K562 (cell line): ENCODE data around the gene CDT1. TPM values are rescaled to one million over a fixed set of nuclear protein-coding genes. Genes with fewer than 3 reads are reported as not detected.

Source experiments
- CTCF ChIP-seq, 3 experiments: IDR thresholded peaks in 2 of 3; conservative IDR thresholded peaks in 1 of 3; 2 replicates each; pipeline ENCODE4 v1.5.1; 2011 to 2012; ENCODE audit warnings: low read length in 3 of 3, mild to moderate bottlenecking in 3 of 3, control low read depth in 2 of 3, improper control_type of control experiment in 1 of 3, inconsistent platforms in 1 of 3, low read depth in 1 of 3, mixed read lengths in 1 of 3, moderate library complexity in 1 of 3; ENCODE audit not compliant: insufficient read depth in 2 of 3
- ELF2 ChIP-seq: fragments of 250-450 bp; sonication (Bioruptor Pico); IDR thresholded peaks from 2 replicates; pipeline ENCODE4 v1.5.0; 2021; ENCODE audit warnings: mild to moderate bottlenecking
- MXI1 ChIP-seq: IDR thresholded peaks from 2 replicates; pipeline ENCODE4 v1.6.1; 2011; ENCODE audit warnings: low read depth, mild to moderate bottlenecking, improper control_type of control experiment, low read length
- NRF1 ChIP-seq, 2 experiments: fragments of 450-650 bp; IDR thresholded peaks in 1 of 2; conservative IDR thresholded peaks in 1 of 2; 2 replicates each; pipeline ENCODE4 v1.6.1; 2014; ENCODE audit warnings: mild to moderate bottlenecking in 2 of 2
- POLR2AphosphoS5 ChIP-seq: IDR thresholded peaks from 2 replicates; pipeline ENCODE4 v1.6.1; 2011; ENCODE audit warnings: mild to moderate bottlenecking, low read depth, low read length, moderate library complexity; ENCODE audit not compliant: control insufficient read depth, insufficient read depth
- POLR2G ChIP-seq: fragments of 200-400 bp; formaldehyde crosslinking; IDR thresholded peaks from 2 replicates; pipeline ENCODE4 v1.6.1; 2017; ENCODE audit warnings: low read depth, mild to moderate bottlenecking, antibody characterized with exemption, low read length, moderate library complexity
- RB1 ChIP-seq: fragments of 450-650 bp; IDR thresholded peaks from 2 replicates; pipeline ENCODE4 v1.6.1; 2017; ENCODE audit warnings: low read depth, mild to moderate bottlenecking
- TEAD1 ChIP-seq, 2 experiments: fragments of 450-650 bp in 1 of 2; sonication (generic) in 1 of 2; formaldehyde crosslinking; IDR thresholded peaks; 2 replicates each; pipeline versions ENCODE4 v1.4.0 to v1.8.0; 2020 to 2022; ENCODE audit warnings: mild to moderate bottlenecking in 2 of 2, missing genetic modification reagents in 1 of 2
- ZBTB2 ChIP-seq: fragments of 450-650 bp; IDR thresholded peaks from 2 replicates; pipeline ENCODE4 v1.6.1; 2016; ENCODE audit warnings: antibody characterized with exemption
- ZFP1 ChIP-seq: fragments of 450-650 bp; formaldehyde crosslinking; IDR thresholded peaks from 2 replicates; pipeline ENCODE4 v1.4.0; 2020; ENCODE audit warnings: mild to moderate bottlenecking, mixed read lengths
- ZFX ChIP-seq: sonication (generic); formaldehyde crosslinking; IDR thresholded peaks from 2 replicates; pipeline ENCODE4 v1.8.0; 2022; ENCODE audit warnings: mild to moderate bottlenecking, missing genetic modification reagents, moderate library complexity
- ZNF280B ChIP-seq: fragments of 250-450 bp; sonication (Bioruptor Pico); IDR thresholded peaks from 2 replicates; pipeline ENCODE4 v1.5.1; 2021; ENCODE audit warnings: mild to moderate bottlenecking
- ZNF518B ChIP-seq: fragments of 250-450 bp; sonication (Bioruptor Pico); IDR thresholded peaks from 2 replicates; pipeline ENCODE4 v1.5.0; 2021; ENCODE audit warnings: mild to moderate bottlenecking, moderate library complexity
- ZNF740 ChIP-seq, 3 experiments: fragments of 200-800 bp in 1 of 3; sonication (Bioruptor generic) in 1 of 3; sonication (generic) in 1 of 3; formaldehyde crosslinking in 1 of 3; IDR thresholded peaks; 2 replicates each; pipeline versions ENCODE4 v1.6.1 to v1.8.0; 2016 to 2022; ENCODE audit warnings: mild to moderate bottlenecking in 2 of 3, missing compliant biosample characterization in 2 of 3, missing genetic modification characterization in 2 of 3, missing genetic modification reagents in 1 of 3
- polyA plus RNA-seq, 8 experiments: library from polyadenylated mRNA; depleted of rRNA in 4 of 8; stranded (reverse) in 5 of 8; unstranded in 3 of 8; fragments of >200 nt; fragmentation: Nextera tagmentation in 2 of 8; fragmentation: Illumina TruSeq in 1 of 8; extraction: Ambion mirVana in 2 of 8; extraction: Trizol in 1 of 8; gene quantifications; 2 replicates each; pipeline versions ENCODE4 v1.2.1 to v1.2.3, GENCODE V29; 2011 to 2014; ENCODE audit warnings: inconsistent platforms in 1 of 8, missing spikeins in 1 of 8
- total RNA-seq, 7 experiments: library from RNA; depleted of rRNA in 6 of 7; stranded (reverse); fragments of >200 nt in 6 of 7; fragmentation: Illumina TruSeq in 2 of 7; extraction: Trizol in 2 of 7; gene quantifications; 2 replicates each; pipeline versions ENCODE4 v1.2.1 to v1.2.3, GENCODE V29; 2011 to 2021; ENCODE audit warnings: low replicate concordance in 1 of 7

CDT1 gene
- total and polyA plus RNA-seq, 9 of the 15 experiments (the other 6 are each of a cell fraction or from before 2014, with no cell fraction given) = 0.92 to 178 (median 14.2) TPM

- TF ChIP-seq ZNF518B (no peak), RB1 (no peak), POLR2G (peak; percentile 74), ELF2 (CRISPR knock-in tag) (no peak), CTCF (IDR thresholded peaks at IDR 0.05 in 2 of 3, conservative IDR thresholded peaks at IDR 0.05 in 1 of 3; ENCODE audit: insufficient read depth in 2 of 3, low read depth in 1 of 3, low read length in 3 of 3) (no peak), ZFP1 (no peak), TEAD1 (CRISPR knock-in tag; IDR thresholded peaks at IDR 0.05) (0 out of 4 replicates have a peak, but pooled peaks of 1 of the 2 experiments have one; percentile 23), NRF1 (conservative IDR thresholded peaks at IDR 0.05 in 1 of 2, IDR thresholded peaks at IDR 0.05 in 1 of 2) (peak; percentile 51 to 57; a peak in 2 of 4 replicates), MXI1 (peak; percentile 38; the same call in 1 of the 2 replicates), ZBTB2 (0 out of 2 replicates have a peak, but pooled peaks have one; percentile 11), ZNF740 (CRISPR knock-in tag; IDR thresholded peaks at IDR 0.05) (no peak), ZNF740 (tag; IDR thresholded peaks at IDR 0.05) (peak in 1 of 2 experiments; percentile 53; a peak in 1 of 4 replicates), ZFX (CRISPR knock-in tag) (peak; percentile 41; the same call in 1 of the 2 replicates), ZNF280B (CRISPR knock-in tag) (no peak), POLR2AphosphoS5 (peak; percentile 11; the same call in 1 of the 2 replicates)
These were observed 20.9 kb upstream of the CDT1 start (continued) for GRCh38 chr16:88782454-88783390.
